ENCODE measurements around the gene SDK1.

SDK1 gene

GRCh38 chr7:3725155-3726059 is 424.4 kb downstream of the SDK1 start:
- WGBS (ENCODE audit: extremely low coverage, insufficient coverage, insufficient read length), result no CpG with 5 or more reads among the region's 12 CpGs
- Histone ChIP-seq H3K36me3 (ENCODE audit: control insufficient read depth in 1 of 2, insufficient read depth in 2 of 2, low read length in 2 of 2) (no peaks in the 10 kb centered on the region), H3K14ac (ENCODE audit: low read length) (no peak overlapping the region), H4K91ac (ENCODE audit: low read depth, low read length) (no peak overlapping the region), H3K4ac (ENCODE audit: low read depth, low read length) (no peak overlapping the region), H2AFZ (ENCODE audit: insufficient read depth, low read length, poor library complexity) (no peak overlapping the region), H2BK5ac (ENCODE audit: low read depth, low read length, poor library complexity) (no peak overlapping the region), H3K4me2 (ENCODE audit: low read length) (no peak overlapping the region), H3K27me3 (ENCODE audit: insufficient read depth, low read length) (no peaks in the 10 kb centered on the region), H2BK12ac (ENCODE audit: low read length) (no peak overlapping the region), H3K9me3 (ENCODE audit: insufficient read depth, low read depth, low read length) (no peaks in the 10 kb centered on the region), H3K23ac (ENCODE audit: low read length) (no peak overlapping the region), H3K79me2 (ENCODE audit: control insufficient read depth, insufficient read depth, low read length, poor library complexity) (no peaks in the 10 kb centered on the region), H3K18ac (ENCODE audit: low read length) (no peak overlapping the region), H3K4me3 (ENCODE audit: low read depth, low read length) (no peak overlapping the region), H2BK120ac (ENCODE audit: insufficient read depth, low read length, poor library complexity) (no peak overlapping the region), H2AK5ac (ENCODE audit: low read length) (no peak overlapping the region), H3K79me1 (ENCODE audit: low read length) (no peaks in the 10 kb centered on the region), H3K9ac (ENCODE audit: low read length) (no peak overlapping the region), H3K4me1 (ENCODE audit: control insufficient read depth in 1 of 2, insufficient read depth in 2 of 2, low read length in 2 of 2) (no peaks in the 10 kb centered on the region), H4K8ac (ENCODE audit: low read depth, low read length) (no peak overlapping the region), H3K27ac (ENCODE audit: low read depth, low read length) (no peak overlapping the region), H4K12ac (ENCODE audit: low read depth, low read length) (no peak overlapping the region)
- DNase-seq, result no peak

GRCh38 chr7:3730276-3730675 is 429.2 kb downstream of the SDK1 start:
- Histone ChIP-seq H3K9me3 (ENCODE audit: insufficient read depth, low read depth, low read length) (no peaks in the 10 kb centered on the region), H4K12ac (ENCODE audit: low read depth, low read length) (no peak overlapping the region), H3K14ac (ENCODE audit: low read length) (no peak overlapping the region), H2BK5ac (ENCODE audit: low read depth, low read length, poor library complexity) (no peak overlapping the region), H3K27me3 (ENCODE audit: insufficient read depth, low read length) (no peaks in the 10 kb centered on the region), H3K36me3 (ENCODE audit: control insufficient read depth in 1 of 2, insufficient read depth in 2 of 2, low read length in 2 of 2) (peaks cover 4 to 7% of the 10 kb centered on the region in 2 experiments), H2BK12ac (ENCODE audit: low read length) (no peak overlapping the region), H3K18ac (ENCODE audit: low read length) (no peak overlapping the region), H2BK120ac (ENCODE audit: insufficient read depth, low read length, poor library complexity) (no peak overlapping the region), H3K79me2 (ENCODE audit: control insufficient read depth, insufficient read depth, low read length, poor library complexity) (no peaks in the 10 kb centered on the region), H3K9ac (ENCODE audit: low read length) (no peak overlapping the region), H3K4me2 (ENCODE audit: low read length) (no peak overlapping the region), H3K4me3 (ENCODE audit: low read depth, low read length) (no peak overlapping the region), H2AK5ac (ENCODE audit: low read length) (no peak overlapping the region), H3K4me1 (ENCODE audit: control insufficient read depth in 1 of 2, insufficient read depth in 2 of 2, low read length in 2 of 2) (no peaks in the 10 kb centered on the region), H3K23ac (ENCODE audit: low read length) (no peak overlapping the region), H4K91ac (ENCODE audit: low read depth, low read length) (no peak overlapping the region), H3K4ac (ENCODE audit: low read depth, low read length) (no peak overlapping the region), H3K27ac (ENCODE audit: low read depth, low read length) (no peak overlapping the region), H4K8ac (ENCODE audit: low read depth, low read length) (no peak overlapping the region), H2AFZ (ENCODE audit: insufficient read depth, low read length, poor library complexity) (no peak overlapping the region), H3K79me1 (ENCODE audit: low read length) (no peaks in the 10 kb centered on the region)
- WGBS (ENCODE audit: extremely low coverage, insufficient coverage, insufficient read length), result no CpG with 5 or more reads among the region's 3 CpGs
- DNase-seq, result no peak

GRCh38 chr7:3732395-3733005 is 431.4 kb downstream of the SDK1 start:
- Histone ChIP-seq H2AFZ (ENCODE audit: insufficient read depth, low read length, poor library complexity) (no peak overlapping the region), H3K4me1 (ENCODE audit: control insufficient read depth in 1 of 2, insufficient read depth in 2 of 2, low read length in 2 of 2) (no peaks in the 10 kb centered on the region), H4K12ac (ENCODE audit: low read depth, low read length) (no peak overlapping the region), H2BK12ac (ENCODE audit: low read length) (no peak overlapping the region), H3K79me2 (ENCODE audit: control insufficient read depth, insufficient read depth, low read length, poor library complexity) (no peaks in the 10 kb centered on the region), H3K9me3 (ENCODE audit: insufficient read depth, low read depth, low read length) (no peaks in the 10 kb centered on the region), H2AK5ac (ENCODE audit: low read length) (no peak overlapping the region), H3K27me3 (ENCODE audit: insufficient read depth, low read length) (no peaks in the 10 kb centered on the region), H2BK120ac (ENCODE audit: insufficient read depth, low read length, poor library complexity) (no peak overlapping the region), H4K91ac (ENCODE audit: low read depth, low read length) (no peak overlapping the region), H3K23ac (ENCODE audit: low read length) (no peak overlapping the region), H3K4me2 (ENCODE audit: low read length) (no peak overlapping the region), H3K79me1 (ENCODE audit: low read length) (no peaks in the 10 kb centered on the region), H2BK5ac (ENCODE audit: low read depth, low read length, poor library complexity) (no peak overlapping the region), H3K18ac (ENCODE audit: low read length) (no peak overlapping the region), H3K36me3 (ENCODE audit: control insufficient read depth in 1 of 2, insufficient read depth in 2 of 2, low read length in 2 of 2) (peaks cover 4 to 7% of the 10 kb centered on the region in 2 experiments), H3K9ac (ENCODE audit: low read length) (no peak overlapping the region), H4K8ac (ENCODE audit: low read depth, low read length) (no peak overlapping the region), H3K4me3 (ENCODE audit: low read depth, low read length) (no peak overlapping the region), H3K14ac (ENCODE audit: low read length) (no peak overlapping the region), H3K27ac (ENCODE audit: low read depth, low read length) (no peak overlapping the region), H3K4ac (ENCODE audit: low read depth, low read length) (no peak overlapping the region)
- no CpG with 5 or more reads among the region's 9 CpGs for WGBS (ENCODE audit: extremely low coverage, insufficient coverage, insufficient read length)
- no peak for DNase-seq

GRCh38 chr7:3733541-3734140 is 432.6 kb downstream of the SDK1 start:
- no peak overlapping the region for H3K27ac ChIP-seq (ENCODE audit: low read depth, low read length)
- no peak overlapping the region for H2BK12ac ChIP-seq (ENCODE audit: low read length)
- H3K14ac ChIP-seq (ENCODE audit: low read length), result no peak overlapping the region
- no peaks in the 10 kb centered on the region for H3K27me3 ChIP-seq (ENCODE audit: insufficient read depth, low read length)
- no peak for DNase-seq
- no peak overlapping the region for H3K18ac ChIP-seq (ENCODE audit: low read length)
- no peaks in the 10 kb centered on the region for H3K4me1 ChIP-seq (ENCODE audit: control insufficient read depth in 1 of 2, insufficient read depth in 2 of 2, low read length in 2 of 2)
- H2BK120ac ChIP-seq (ENCODE audit: insufficient read depth, low read length, poor library complexity), result no peak overlapping the region
- no peak overlapping the region for H3K23ac ChIP-seq (ENCODE audit: low read length)
- no peak overlapping the region for H3K4ac ChIP-seq (ENCODE audit: low read depth, low read length)
- H4K91ac ChIP-seq (ENCODE audit: low read depth, low read length), result no peak overlapping the region
- no peak overlapping the region for H3K4me3 ChIP-seq (ENCODE audit: low read depth, low read length)
- no CpG with 5 or more reads among the region's 11 CpGs for WGBS (ENCODE audit: extremely low coverage, insufficient coverage, insufficient read length)
- no peak overlapping the region for H2BK5ac ChIP-seq (ENCODE audit: low read depth, low read length, poor library complexity)
- H3K9me3 ChIP-seq (ENCODE audit: insufficient read depth, low read depth, low read length), result no peaks in the 10 kb centered on the region
- H3K79me1 ChIP-seq (ENCODE audit: low read length), result no peaks in the 10 kb centered on the region
- no peak overlapping the region for H3K9ac ChIP-seq (ENCODE audit: low read length)
- no peak overlapping the region for H2AK5ac ChIP-seq (ENCODE audit: low read length)
- no peak overlapping the region for H2AFZ ChIP-seq (ENCODE audit: insufficient read depth, low read length, poor library complexity)
- H3K79me2 ChIP-seq (ENCODE audit: control insufficient read depth, insufficient read depth, low read length, poor library complexity), result no peaks in the 10 kb centered on the region
- H4K8ac ChIP-seq (ENCODE audit: low read depth, low read length), result no peak overlapping the region
- no peak overlapping the region for H4K12ac ChIP-seq (ENCODE audit: low read depth, low read length)
- H3K36me3 ChIP-seq (ENCODE audit: control insufficient read depth in 1 of 2, insufficient read depth in 2 of 2, low read length in 2 of 2), result peaks cover 4 to 7% of the 10 kb centered on the region in 2 experiments
- H3K4me2 ChIP-seq (ENCODE audit: low read length), result no peak overlapping the region

Data from trophoblast cell (in vitro differentiated cells and primary cell).